Thoracic aorta (tissue), 2 donors: ENCODE results near the gene TRO. TPM values are rescaled to one million over a fixed set of nuclear protein-coding genes. Genes with fewer than 3 reads are reported as not detected.

Experiments
- ATAC-seq: fragments of 150-250 bp; one replicate; pipeline ENCODE4 v1.8.0; 2017; ENCODE audit warnings: low read depth; ENCODE audit not compliant: insufficient number of reproducible peaks, low FRiP score
- DNase-seq: peaks from one replicate; pipeline ENCODE4 v3.0.0-alpha.2; 2020; ENCODE audit warnings: low spot score
- H3K27ac ChIP-seq, 2 donors: fragments of 200-600 bp; sonication (generic); 1 replicate in 1 of 2; 2 replicates in 1 of 2; pipeline ENCODE4 v1.5.1; 2016; ENCODE audit warnings: mild to moderate bottlenecking in 2 of 2, moderate library complexity in 2 of 2
- H3K27me3 ChIP-seq: fragments of 200-600 bp; sonication (generic); replicated peaks from 2 replicates; pipeline ENCODE4 v1.6.0; 2016; ENCODE audit warnings: mild to moderate bottlenecking; ENCODE audit not compliant: insufficient read depth
- H3K36me3 ChIP-seq: fragments of 200-600 bp; sonication (generic); one replicate; pipeline ENCODE4 v1.5.1; 2016
- H3K4me1 ChIP-seq, 2 donors: fragments of 200-600 bp; sonication (generic); 1 replicate in 1 of 2; 2 replicates in 1 of 2; pipeline versions ENCODE4 v1.5.1 to v1.6.0; 2016; ENCODE audit warnings: low read depth in 2 of 2, mild to moderate bottlenecking in 1 of 2; ENCODE audit not compliant: control insufficient read depth in 1 of 2
- H3K4me3 ChIP-seq: fragments of 200-600 bp; sonication (generic); 2 replicates; pipeline ENCODE4 v1.5.1; 2016; ENCODE audit warnings: mild to moderate bottlenecking
- H3K9me3 ChIP-seq: fragments of 200-600 bp; sonication (generic); 2 replicates; pipeline ENCODE4 v1.5.1; 2016
- total RNA-seq, 2 donors: library from RNA; depleted of rRNA; stranded (reverse); fragments of >200 nt; gene quantifications; one replicate each; pipeline versions ENCODE4 v1.1.0 to v1.2.3, GENCODE V29; 2016
- TF ChIP-seq, protein P1 (sequence below): fragments of 200-600 bp; sonication (generic); IDR thresholded peaks from one replicate; pipeline ENCODE4 v1.5.1; 2019; ENCODE audit warnings: antibody characterized with exemption

TRO gene
- total RNA-seq, 2 donors from 2014 or later: 21.1 to 131 TPM

DNA sequence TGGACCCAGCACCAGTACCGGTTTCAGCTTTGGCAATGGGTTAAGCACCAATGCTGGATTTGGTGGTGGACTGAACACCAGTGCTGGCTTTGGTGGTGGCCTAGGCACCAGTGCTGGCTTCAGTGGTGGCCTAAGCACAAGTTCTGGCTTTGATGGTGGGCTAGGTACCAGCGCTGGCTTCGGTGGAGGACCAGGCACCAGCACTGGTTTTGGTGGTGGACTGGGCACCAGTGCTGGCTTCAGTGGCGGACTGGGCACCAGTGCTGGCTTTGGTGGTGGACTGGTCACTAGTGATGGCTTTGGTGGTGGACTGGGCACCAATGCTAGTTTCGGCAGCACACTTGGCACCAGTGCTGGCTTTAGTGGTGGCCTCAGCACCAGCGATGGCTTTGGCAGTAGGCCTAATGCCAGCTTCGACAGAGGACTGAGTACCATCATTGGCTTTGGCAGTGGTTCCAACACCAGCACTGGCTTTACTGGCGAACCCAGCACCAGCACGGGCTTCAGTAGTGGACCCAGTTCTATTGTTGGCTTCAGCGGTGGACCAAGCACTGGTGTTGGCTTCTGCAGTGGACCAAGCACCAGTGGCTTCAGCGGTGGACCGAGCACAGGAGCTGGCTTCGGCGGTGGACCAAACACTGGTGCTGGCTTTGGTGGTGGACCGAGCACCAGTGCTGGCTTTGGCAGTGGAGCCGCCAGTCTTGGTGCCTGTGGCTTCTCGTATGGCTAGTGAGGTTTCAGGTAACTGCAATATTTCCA lies 9.8 kb downstream of the TRO start:
- Histone ChIP-seq H3K27ac (no peak overlapping the region), H3K9me3 (no peaks in the 10 kb centered on the region), H3K4me1 (no peaks in the 10 kb centered on the region), H3K27me3 (no peaks in the 10 kb centered on the region), H3K36me3 (peaks cover 12% of the 10 kb centered on the region), H3K4me3 (no peak overlapping the region)
- TF ChIP-seq, protein P1, sequence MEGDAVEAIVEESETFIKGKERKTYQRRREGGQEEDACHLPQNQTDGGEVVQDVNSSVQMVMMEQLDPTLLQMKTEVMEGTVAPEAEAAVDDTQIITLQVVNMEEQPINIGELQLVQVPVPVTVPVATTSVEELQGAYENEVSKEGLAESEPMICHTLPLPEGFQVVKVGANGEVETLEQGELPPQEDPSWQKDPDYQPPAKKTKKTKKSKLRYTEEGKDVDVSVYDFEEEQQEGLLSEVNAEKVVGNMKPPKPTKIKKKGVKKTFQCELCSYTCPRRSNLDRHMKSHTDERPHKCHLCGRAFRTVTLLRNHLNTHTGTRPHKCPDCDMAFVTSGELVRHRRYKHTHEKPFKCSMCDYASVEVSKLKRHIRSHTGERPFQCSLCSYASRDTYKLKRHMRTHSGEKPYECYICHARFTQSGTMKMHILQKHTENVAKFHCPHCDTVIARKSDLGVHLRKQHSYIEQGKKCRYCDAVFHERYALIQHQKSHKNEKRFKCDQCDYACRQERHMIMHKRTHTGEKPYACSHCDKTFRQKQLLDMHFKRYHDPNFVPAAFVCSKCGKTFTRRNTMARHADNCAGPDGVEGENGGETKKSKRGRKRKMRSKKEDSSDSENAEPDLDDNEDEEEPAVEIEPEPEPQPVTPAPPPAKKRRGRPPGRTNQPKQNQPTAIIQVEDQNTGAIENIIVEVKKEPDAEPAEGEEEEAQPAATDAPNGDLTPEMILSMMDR: no peak
- no peak for ATAC-seq
- no peak for DNase-seq

DNA sequence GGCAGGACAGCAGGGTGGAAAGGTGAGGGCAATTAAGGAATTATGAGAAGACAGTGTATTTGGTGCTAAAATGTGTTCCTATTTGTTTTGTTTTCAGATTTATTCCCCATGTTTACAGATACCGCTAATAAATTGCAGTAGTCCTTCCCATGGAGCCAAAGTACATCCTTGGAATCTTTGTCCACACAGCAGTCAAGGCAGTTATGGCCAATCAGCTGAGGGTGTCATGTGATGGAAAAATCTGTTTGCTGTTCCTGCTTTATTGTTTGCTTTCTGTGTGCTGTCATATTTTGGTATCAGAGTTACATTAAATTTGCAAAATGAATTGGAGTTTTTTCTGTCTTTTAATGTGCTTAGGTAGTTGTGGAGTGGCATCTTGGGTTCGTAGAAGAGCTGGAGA lies 10.5 kb downstream of the TRO start:
- Histone ChIP-seq H3K27ac (no peak overlapping the region), H3K4me3 (no peak overlapping the region), H3K27me3 (no peaks in the 10 kb centered on the region), H3K4me1 (no peaks in the 10 kb centered on the region), H3K9me3 (no peaks in the 10 kb centered on the region), H3K36me3 (peaks cover 12% of the 10 kb centered on the region)
- no peak for ATAC-seq
- DNase-seq: no peak
- TF ChIP-seq, protein P1: no peak

DNA sequence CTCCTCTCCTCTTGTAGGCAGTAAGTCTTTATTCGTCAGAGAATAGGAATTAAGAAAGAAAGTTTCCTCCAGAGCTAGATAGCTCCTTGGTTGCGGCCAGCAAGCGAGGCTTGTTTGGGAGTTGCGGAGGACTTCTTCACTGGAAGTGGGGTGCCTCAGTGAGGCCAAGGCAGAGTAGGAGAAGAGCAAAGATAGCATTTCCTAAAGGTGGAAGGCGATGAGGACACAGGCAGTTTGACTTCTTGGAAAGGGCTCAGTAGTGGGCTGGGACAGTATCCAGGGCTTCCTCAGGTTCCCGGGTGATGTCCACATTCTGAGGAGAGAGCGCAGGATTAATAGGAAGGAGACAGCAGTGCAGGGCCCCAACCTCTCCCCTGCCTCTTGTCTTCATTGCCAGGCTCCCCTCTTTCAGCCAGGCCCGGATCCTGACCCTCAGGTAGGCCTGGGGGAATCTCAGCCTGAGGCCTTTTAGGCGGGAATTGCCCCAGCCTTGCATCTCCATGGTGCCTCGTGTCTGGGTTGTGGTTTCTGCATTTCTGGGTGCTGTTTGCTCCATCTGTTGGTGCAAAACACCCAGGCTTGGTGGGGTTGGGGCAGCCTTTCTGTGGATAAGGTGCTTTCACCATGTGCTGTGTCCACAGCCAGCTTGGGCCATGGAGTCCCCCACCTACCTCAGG lies 12.7 kb downstream of the TRO start:
- DNase-seq (no peak), ATAC-seq (no peak)
- H3K4me3 ChIP-seq: no peak overlapping the region
- no peak overlapping the region for H3K27ac ChIP-seq
- no peaks in the 10 kb centered on the region for H3K4me1 ChIP-seq
- peaks cover 6% of the 10 kb centered on the region for H3K36me3 ChIP-seq
- no peaks in the 10 kb centered on the region for H3K9me3 ChIP-seq
- TF ChIP-seq, protein P1: no peak
- H3K27me3 ChIP-seq: no peaks in the 10 kb centered on the region

DNA sequence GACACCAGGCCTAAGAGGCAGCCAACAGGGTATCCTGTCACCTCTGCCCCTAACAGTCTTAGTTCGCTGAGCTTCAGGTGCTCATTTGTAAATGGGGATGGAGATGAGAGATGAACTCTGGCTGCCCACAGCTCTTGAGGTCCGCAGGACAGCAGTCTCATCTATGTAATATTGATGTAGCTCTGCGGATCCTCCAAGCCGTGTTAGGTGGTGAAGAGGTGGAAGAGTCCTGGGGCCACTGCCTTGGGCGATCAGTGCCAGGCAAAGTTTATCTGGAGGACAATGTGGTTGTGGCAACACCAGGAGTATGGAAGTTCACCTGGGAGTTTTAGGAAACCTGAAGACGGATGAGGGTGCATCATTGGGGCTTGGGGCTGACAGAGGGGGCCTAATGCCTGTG lies 13.4 kb downstream of the TRO start:
- no peaks in the 10 kb centered on the region for H3K27me3 ChIP-seq
- no peak overlapping the region for H3K4me3 ChIP-seq
- no peak overlapping the region for H3K27ac ChIP-seq
- H3K4me1 ChIP-seq: no peaks in the 10 kb centered on the region
- peaks cover 5% of the 10 kb centered on the region for H3K36me3 ChIP-seq
- DNase-seq (no peak), ATAC-seq (no peak)
- no peaks in the 10 kb centered on the region for H3K9me3 ChIP-seq
- TF ChIP-seq, protein P1: no peak

DNA sequence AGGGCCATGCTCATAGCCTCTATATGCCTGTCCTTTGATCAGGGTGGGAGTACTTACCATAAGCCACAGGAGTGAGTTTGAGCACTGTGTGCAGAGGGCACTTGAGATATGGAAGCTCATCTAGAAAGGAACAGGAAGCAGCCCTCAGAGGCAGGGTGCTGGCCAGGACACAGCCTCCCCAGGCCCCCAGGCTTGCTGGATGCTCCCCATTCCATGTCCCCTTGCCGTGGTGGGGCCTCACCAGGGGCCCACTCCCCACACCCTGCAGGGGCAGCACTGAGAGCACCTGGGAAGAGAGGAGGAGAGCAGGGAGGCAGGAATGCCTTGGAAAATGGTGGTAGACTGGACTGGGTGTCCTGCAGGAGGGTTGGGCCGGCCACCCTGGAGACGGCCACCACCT lies 14.3 kb downstream of the TRO start:
- DNase-seq (no peak), ATAC-seq (no peak)
- no peaks in the 10 kb centered on the region for H3K27me3 ChIP-seq
- H3K36me3 ChIP-seq: peaks cover 2% of the 10 kb centered on the region
- H3K9me3 ChIP-seq: no peaks in the 10 kb centered on the region
- no peaks in the 10 kb centered on the region for H3K4me1 ChIP-seq
- TF ChIP-seq, protein P1: no peak
- no peak overlapping the region for H3K4me3 ChIP-seq
- no peak overlapping the region for H3K27ac ChIP-seq
